HEK293 (cell line): Measurements from ENCODE around the gene POGLUT2.

Source experiments
- CTCF ChIA-PET: fragments of 350-600 bp; formaldehyde crosslinking; extraction: SDS; loops from one replicate; lab custom pipeline; 2021; ENCODE audit warnings: antibody characterized with exemption; lab: Yijun Ruan, JAX
- POLR2A ChIA-PET: fragments of 300-600 bp; formaldehyde crosslinking; extraction: SDS; loops from one replicate; lab custom pipeline; 2020; ENCODE audit warnings: antibody characterized with exemption, inconsistent platforms; lab: Yijun Ruan, JAX
- H3K27ac ChIP-seq: fragments of 200-500 bp; sonication (Bioruptor generic); 2 replicates; pipeline ENCODE4 v1.5.1; 2014; ENCODE audit warnings: low read depth, low read length, control low read depth, inconsistent platforms; ENCODE audit errors: extremely low read depth
- H3K36me3 ChIP-seq, 2 experiments: fragments of 200-500 bp in 1 of 2; sonication (Bioruptor generic) in 1 of 2; 1 replicate in 1 of 2; 2 replicates in 1 of 2; pipeline ENCODE4 v1.5.1; 2014 to 2017; ENCODE audit warnings: inconsistent platforms in 2 of 2, low read length in 2 of 2; ENCODE audit not compliant: control insufficient read depth in 2 of 2, insufficient read depth in 1 of 2
- H3K4me1 ChIP-seq: fragments of 200-500 bp; sonication (Bioruptor generic); 2 replicates; pipeline ENCODE4 v1.5.1; 2014; ENCODE audit warnings: mild to moderate bottlenecking, low read length, inconsistent platforms; ENCODE audit not compliant: control insufficient read depth, insufficient read depth
- H3K4me3 ChIP-seq: 2 replicates; pipeline ENCODE4 v1.5.1; 2011; ENCODE audit warnings: low read depth, mild to moderate bottlenecking, control low read depth, low read length, moderate library complexity
- H3K9me3 ChIP-seq: fragments of 200-500 bp; sonication (Bioruptor generic); 2 replicates; pipeline ENCODE4 v1.5.1; 2014; ENCODE audit warnings: low read depth, low read length, inconsistent platforms; ENCODE audit not compliant: control insufficient read depth, insufficient read depth
- FEZF1 ChIP-seq: fragments of 450-650 bp; formaldehyde crosslinking; IDR thresholded peaks from 2 replicates; pipeline ENCODE4 v1.5.1; 2016; ENCODE audit warnings: missing biosample characterization, missing genetic modification characterization
- GLI4 ChIP-seq: fragments of 450-650 bp; formaldehyde crosslinking; IDR thresholded peaks from 2 replicates; pipeline ENCODE4 v1.5.1; 2016; ENCODE audit warnings: missing biosample characterization, missing genetic modification characterization
- OSR2 ChIP-seq: fragments of 450-650 bp; formaldehyde crosslinking; IDR thresholded peaks from 2 replicates; pipeline ENCODE4 v1.5.1; 2016; ENCODE audit warnings: missing biosample characterization, missing genetic modification characterization
- REPIN1 ChIP-seq: fragments of 450-650 bp; formaldehyde crosslinking; IDR thresholded peaks from 2 replicates; pipeline ENCODE4 v1.5.1; 2017; ENCODE audit warnings: missing biosample characterization, missing genetic modification characterization, low read depth
- TSHZ1 ChIP-seq: fragments of 450-650 bp; formaldehyde crosslinking; IDR thresholded peaks from 2 replicates; pipeline ENCODE4 v1.5.1; 2016; ENCODE audit warnings: missing biosample characterization, missing genetic modification characterization, borderline replicate concordance
- ZBTB10 ChIP-seq: fragments of 450-650 bp; formaldehyde crosslinking; IDR thresholded peaks from 2 replicates; pipeline ENCODE4 v1.5.1; 2016; ENCODE audit warnings: missing biosample characterization, missing genetic modification characterization
- ZBTB20 ChIP-seq: fragments of 450-650 bp; formaldehyde crosslinking; IDR thresholded peaks from 2 replicates; pipeline ENCODE4 v1.5.1; 2016; ENCODE audit warnings: missing biosample characterization, missing genetic modification characterization
- ZIC2 ChIP-seq: fragments of 450-650 bp; formaldehyde crosslinking; IDR thresholded peaks from 2 replicates; pipeline ENCODE4 v1.5.1; 2016; ENCODE audit warnings: missing biosample characterization, missing genetic modification characterization
- ZNF10 ChIP-seq: fragments of 450-650 bp; formaldehyde crosslinking; IDR thresholded peaks from 2 replicates; pipeline ENCODE4 v1.5.1; 2017; ENCODE audit warnings: missing biosample characterization, missing genetic modification characterization
- ZNF114 ChIP-seq: fragments of 450-650 bp; formaldehyde crosslinking; IDR thresholded peaks from 2 replicates; pipeline ENCODE4 v1.5.0; 2017; ENCODE audit warnings: missing biosample characterization, missing genetic modification characterization
- ZNF16 ChIP-seq: fragments of 450-650 bp; formaldehyde crosslinking; IDR thresholded peaks from 2 replicates; pipeline ENCODE4 v1.5.1; 2016; ENCODE audit warnings: low read depth, missing biosample characterization, missing genetic modification characterization
- ZNF184 ChIP-seq: fragments of 450-650 bp; IDR thresholded peaks from 2 replicates; pipeline ENCODE4 v1.5.1; 2018; ENCODE audit warnings: missing biosample characterization, mild to moderate bottlenecking, missing genetic modification characterization
- ZNF2 ChIP-seq: fragments of 450-650 bp; formaldehyde crosslinking; IDR thresholded peaks from 2 replicates; pipeline ENCODE4 v1.5.1; 2016; ENCODE audit warnings: missing biosample characterization, missing genetic modification characterization
- ZNF223 ChIP-seq: fragments of 450-650 bp; formaldehyde crosslinking; IDR thresholded peaks from 2 replicates; pipeline ENCODE4 v1.5.1; 2016; ENCODE audit warnings: missing biosample characterization, missing genetic modification characterization
- ZNF514 ChIP-seq: fragments of 450-650 bp; formaldehyde crosslinking; IDR thresholded peaks from 2 replicates; pipeline ENCODE4 v1.5.1; 2016; ENCODE audit warnings: missing biosample characterization, missing genetic modification characterization
- ZNF555 ChIP-seq: fragments of 450-650 bp; formaldehyde crosslinking; conservative IDR thresholded peaks from 2 replicates; pipeline ENCODE4 v1.5.1; 2017; ENCODE audit warnings: missing biosample characterization, mild to moderate bottlenecking, missing genetic modification characterization, inconsistent platforms
- ZNF621 ChIP-seq: fragments of 450-650 bp; formaldehyde crosslinking; IDR thresholded peaks from 2 replicates; pipeline ENCODE4 v1.5.1; 2017; ENCODE audit warnings: missing biosample characterization, missing genetic modification characterization
- ZNF660 ChIP-seq: fragments of 450-650 bp; IDR thresholded peaks from 2 replicates; pipeline ENCODE4 v1.5.1; 2018; ENCODE audit warnings: missing biosample characterization, mild to moderate bottlenecking, missing genetic modification characterization
- ZNF664 ChIP-seq: fragments of 450-650 bp; formaldehyde crosslinking; IDR thresholded peaks from 2 replicates; pipeline ENCODE4 v1.5.1; 2016; ENCODE audit warnings: missing biosample characterization, missing genetic modification characterization
- ZNF701 ChIP-seq: fragments of 450-650 bp; formaldehyde crosslinking; IDR thresholded peaks from 2 replicates; pipeline ENCODE4 v1.5.1; 2016; ENCODE audit warnings: missing biosample characterization, missing genetic modification characterization

POGLUT2 gene

GRCh38 chr13:102777736-102778135 lies 21.0 kb downstream of the POGLUT2 start:
- CTCF ChIA-PET = no interaction called here
- Histone ChIP-seq H3K36me3 (peaks cover 0 to 6% of the 10 kb centered on the region in 2 experiments; a peak in 1 of 3 replicates), H3K4me1 (no peaks in the 10 kb centered on the region), H3K27ac (no peak overlapping the region), H3K4me3 (no peak overlapping the region), H3K9me3 (no peaks in the 10 kb centered on the region)
- TF ChIP-seq ZNF621 (tag by site-specific recombination) = no peak
- POLR2A ChIA-PET = no interaction called here

- Histone ChIP-seq H3K27ac (no peak overlapping the region), H3K36me3 (no peaks in the 10 kb centered on the region), H3K4me3 (no peak overlapping the region), H3K4me1 (no peaks in the 10 kb centered on the region), H3K9me3 (no peaks in the 10 kb centered on the region)
- CTCF ChIA-PET = no interaction called here
- POLR2A ChIA-PET = no interaction called here
- TF ChIP-seq ZNF701 (tag by site-specific recombination) = no peak
- no peak for TF ChIP-seq ZNF664
- no peak for TF ChIP-seq ZNF2 (tag by site-specific recombination)
- no peak for TF ChIP-seq TSHZ1 (tag by site-specific recombination)
- TF ChIP-seq OSR2 = no peak
- no peak for TF ChIP-seq REPIN1 (tag by site-specific recombination)
- TF ChIP-seq ZBTB10 = no peak
- TF ChIP-seq GLI4 = no peak
- TF ChIP-seq ZNF184 (tag by site-specific recombination) = no peak
- no peak for TF ChIP-seq FEZF1 (tag by site-specific recombination)
- TF ChIP-seq ZNF223 (tag by site-specific recombination) = no peak
- no peak for TF ChIP-seq ZNF555 (tag by site-specific recombination)
- TF ChIP-seq ZIC2 (tag by site-specific recombination) = no peak
- TF ChIP-seq ZNF114 = no peak
- no peak for TF ChIP-seq ZNF514 (tag by site-specific recombination)
- TF ChIP-seq ZNF16 (tag by site-specific recombination) = no peak
- no peak for TF ChIP-seq ZNF10 (tag by site-specific recombination)
- TF ChIP-seq ZNF660 (tag by site-specific recombination) = no peak
- no peak for TF ChIP-seq ZBTB20 (tag by site-specific recombination)
- TF ChIP-seq, all 188 proteins: peak for 0
Observed at GRCh38 chr13:102776271-102776670, 22.5 kb downstream of the POGLUT2 start.
